ENCODE measurements around the gene DPP6.

DPP6 gene

DNA sequence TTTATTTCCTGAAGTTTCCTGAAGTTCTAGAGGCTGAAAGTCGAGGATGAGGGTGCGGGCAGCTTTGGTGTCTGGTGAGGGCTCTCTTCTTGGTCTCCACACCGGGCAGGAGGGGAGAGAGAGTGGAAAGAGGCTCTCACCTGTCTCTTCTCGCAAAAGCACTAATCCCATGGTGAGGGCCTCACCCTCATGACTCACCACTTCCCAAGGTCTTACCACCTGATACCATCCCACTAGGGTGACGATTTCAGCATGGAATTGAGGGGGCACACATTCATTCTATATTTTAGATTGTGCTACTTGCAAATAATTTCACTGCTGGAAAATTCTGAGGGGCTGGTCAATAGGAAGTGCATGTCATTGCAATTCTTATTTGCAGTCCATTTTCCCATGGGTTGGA, 292.9 kb downstream of the DPP6 start:
- no peak for DNase-seq

GRCh38 chr7:154347700-154348266, 295.6 kb downstream of the DPP6 start:
- DNase-seq = no peak

- no peak for DNase-seq
Measured at GRCh38 chr7:154350892-154351291, 298.7 kb downstream of the DPP6 start.

GRCh38 chr7:154353355-154353767, 301.2 kb downstream of the DPP6 start:
- DNase-seq = peak; percentile 67

DNA sequence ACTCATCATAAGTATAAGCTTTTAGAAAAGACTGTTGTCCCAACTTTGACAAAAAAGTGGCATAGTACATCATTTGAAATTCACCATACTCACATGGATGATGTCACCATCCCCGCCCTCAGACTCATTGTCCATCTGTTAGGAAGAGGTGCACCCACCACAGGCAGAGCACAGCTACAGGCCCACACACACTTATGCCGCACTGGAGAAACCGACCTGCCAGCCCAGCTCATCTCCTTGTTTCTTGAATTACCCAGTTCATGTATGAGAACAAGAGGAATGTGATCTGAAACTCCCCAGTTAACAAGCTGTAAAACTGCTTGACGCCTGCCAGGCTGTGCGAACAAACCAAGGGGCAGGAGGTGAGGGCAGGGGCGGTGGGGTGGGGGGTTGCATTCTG, 312.0 kb downstream of the DPP6 start:
- no peak for DNase-seq

DNA sequence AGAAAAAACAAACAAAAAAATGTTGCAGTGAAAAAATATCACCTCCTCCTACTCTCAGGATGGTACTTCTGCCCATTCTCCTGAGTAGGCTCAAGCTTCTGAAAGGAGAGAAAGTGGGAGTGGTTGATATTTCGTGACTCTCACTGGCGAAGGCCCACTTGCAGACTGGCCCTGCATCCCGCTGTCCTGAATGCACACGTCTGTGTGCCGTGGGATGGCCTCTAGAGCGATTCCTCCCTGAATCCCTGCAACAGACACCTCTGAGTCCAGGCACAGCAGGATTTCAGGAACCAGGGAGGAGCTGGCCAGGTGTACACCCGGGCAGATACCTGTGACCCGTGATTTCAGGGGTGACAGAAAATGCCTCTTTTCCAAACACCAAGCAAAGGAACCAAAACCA, 319.2 kb downstream of the DPP6 start:
- no peak for DNase-seq

DNA sequence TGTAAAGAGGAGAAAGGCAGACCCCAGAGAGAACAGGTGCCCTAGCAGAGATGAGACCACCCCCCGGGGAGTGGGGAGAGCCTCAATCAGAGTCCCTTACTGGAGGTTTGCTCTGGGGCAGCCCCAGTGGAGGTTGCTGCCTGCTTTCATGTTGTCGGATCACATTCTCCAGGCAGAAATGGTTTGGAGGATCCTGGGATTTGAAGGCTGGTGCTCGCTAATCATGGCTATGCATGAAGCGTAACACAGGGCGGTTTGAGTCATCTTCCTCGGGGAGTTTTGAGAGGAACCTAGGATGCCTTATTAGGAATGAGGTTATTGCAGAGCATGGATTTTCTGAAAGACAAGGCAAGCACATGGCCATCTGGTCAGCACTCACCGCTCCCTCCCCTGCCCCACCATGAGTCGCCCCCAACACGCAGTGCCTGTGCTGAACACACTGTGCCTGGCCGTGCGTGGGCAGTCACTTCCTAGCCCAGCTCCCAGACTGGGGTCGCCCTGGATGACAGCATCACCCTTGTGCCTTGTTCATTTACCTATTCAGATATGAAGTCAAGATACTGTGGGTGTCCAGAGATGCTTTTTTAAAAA, 319.9 kb downstream of the DPP6 start:
- peak; percentile 9 for DNase-seq

GRCh38 chr7:154373956-154374355, 321.8 kb downstream of the DPP6 start:
- no peak for DNase-seq

DNA sequence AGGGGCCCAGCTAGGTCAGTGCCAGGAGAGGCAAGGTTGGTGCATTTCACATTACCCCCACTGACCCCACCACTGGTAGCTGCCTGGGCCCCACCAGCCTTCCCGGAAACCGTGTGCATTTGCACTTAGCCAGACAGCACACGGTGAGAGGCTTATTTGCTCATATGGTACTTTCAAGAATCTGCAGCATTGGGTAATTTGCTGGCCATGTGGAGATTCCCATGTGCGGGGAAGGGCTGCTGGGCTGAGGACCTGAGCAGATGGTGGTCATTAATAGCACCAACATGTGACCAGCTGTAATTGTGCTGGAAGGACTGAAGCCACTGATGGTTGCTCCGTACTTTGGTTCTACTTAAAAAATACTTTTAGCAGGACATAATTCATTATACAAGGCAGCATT, 323.8 kb downstream of the DPP6 start:
- DNase-seq = no peak

DNA sequence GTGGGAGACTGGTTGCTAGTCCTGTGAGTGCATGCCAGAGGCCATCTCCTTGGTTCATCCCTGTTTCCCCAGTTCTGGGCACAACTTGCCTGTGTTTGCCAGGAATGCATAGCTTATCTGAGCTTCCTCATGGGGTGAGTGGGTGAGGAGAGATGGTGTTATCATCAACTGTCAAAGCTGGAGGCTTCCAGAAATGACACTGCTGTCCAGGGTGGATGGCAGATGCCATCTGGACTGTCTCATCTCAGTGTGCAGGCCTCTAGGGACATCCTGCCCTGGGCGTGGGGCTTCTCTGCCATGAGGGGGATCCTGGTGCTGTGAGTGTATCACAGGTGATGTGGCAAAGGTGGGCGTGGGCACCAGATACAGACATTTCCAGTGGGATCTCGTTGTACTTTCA, 328.6 kb downstream of the DPP6 start:
- DNase-seq = no peak

DNA sequence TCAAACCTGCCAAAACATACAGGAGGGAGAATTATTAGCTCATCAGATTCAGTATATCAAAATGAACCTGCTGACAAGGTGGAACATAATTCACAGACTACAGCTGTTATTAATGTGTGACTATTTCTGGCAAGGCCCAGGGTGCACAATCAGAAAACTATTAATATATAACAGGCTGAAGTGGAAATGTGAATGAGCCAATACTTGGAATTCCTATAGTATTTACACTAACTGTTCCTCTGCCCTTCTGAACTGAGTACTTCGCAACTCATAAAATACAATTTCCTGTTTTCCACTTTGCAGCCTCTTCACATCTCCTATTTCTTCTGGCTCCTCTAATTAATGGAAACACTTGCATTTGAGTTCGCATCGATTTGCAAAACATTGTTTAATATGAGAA, 330.8 kb downstream of the DPP6 start:
- no peak for DNase-seq

DNA sequence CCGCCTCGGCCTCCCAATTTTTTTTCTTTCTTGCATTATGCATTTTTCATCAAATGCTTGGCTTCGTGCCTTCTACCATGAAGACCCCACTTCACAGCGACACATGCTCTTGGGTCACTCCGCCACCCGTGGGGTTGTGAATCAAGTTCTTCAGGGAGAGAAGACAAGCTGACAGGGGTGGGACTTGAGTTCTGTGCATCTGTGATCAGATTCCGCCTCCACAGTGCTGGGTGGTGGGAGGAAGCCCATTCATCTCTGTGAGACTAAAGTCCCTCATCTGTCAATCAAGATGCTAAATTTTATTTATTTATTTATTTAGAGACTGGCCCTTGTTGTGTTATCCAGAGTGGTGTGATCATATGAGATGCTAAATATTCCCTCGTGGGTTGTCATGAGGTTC, 333.0 kb downstream of the DPP6 start:
- DNase-seq = no peak

GRCh38 chr7:154387252-154387651, 335.1 kb downstream of the DPP6 start:
- DNase-seq = no peak

- DNase-seq = no peak
Measured at GRCh38 chr7:154388412-154388811, 336.2 kb downstream of the DPP6 start.

- no peak for DNase-seq
Measured at GRCh38 chr7:154388999-154389398, 336.8 kb downstream of the DPP6 start.

- no peak for DNase-seq
Measured at GRCh38 chr7:154390961-154391360, 338.8 kb downstream of the DPP6 start.

DNA sequence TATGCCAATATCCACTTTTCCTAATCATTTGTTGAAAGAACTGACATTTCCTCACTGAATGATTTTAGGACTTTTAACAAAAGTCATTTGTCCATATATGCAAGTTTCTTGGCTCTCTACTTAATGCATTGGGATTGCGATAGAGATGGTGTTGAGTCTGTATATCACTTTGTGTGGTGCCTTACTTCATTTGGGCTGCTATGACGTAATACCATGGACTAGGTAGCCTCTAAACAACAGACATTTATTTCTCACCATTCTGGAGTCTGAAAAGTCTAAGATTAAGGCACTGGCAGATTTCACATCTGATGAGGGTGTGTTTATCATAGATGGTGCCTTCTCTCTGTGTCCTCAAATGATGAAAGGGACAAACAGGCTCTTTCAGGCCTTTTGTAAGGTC, 342.6 kb downstream of the DPP6 start:
- no peak for DNase-seq

DNA sequence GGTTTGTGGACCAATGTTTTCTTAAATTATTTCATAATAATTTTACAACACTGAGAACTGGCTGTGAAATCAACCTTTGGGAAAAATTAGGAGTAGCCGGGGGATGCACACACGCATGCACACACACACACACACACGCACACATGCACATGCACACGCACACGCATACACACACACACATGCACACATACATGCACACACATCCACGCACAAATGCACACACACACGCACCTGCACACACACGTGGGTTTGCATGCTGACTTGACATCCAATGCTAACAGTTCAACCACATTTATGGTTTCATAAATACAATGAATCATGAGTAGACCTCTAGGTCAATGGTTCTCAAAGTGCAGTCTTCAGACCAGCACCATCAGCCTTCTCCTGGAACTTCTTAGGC, 354.1 kb downstream of the DPP6 start:
- DNase-seq = no peak

GRCh38 chr7:154409703-154410311, 357.6 kb downstream of the DPP6 start:
- DNase-seq = no peak

DNA sequence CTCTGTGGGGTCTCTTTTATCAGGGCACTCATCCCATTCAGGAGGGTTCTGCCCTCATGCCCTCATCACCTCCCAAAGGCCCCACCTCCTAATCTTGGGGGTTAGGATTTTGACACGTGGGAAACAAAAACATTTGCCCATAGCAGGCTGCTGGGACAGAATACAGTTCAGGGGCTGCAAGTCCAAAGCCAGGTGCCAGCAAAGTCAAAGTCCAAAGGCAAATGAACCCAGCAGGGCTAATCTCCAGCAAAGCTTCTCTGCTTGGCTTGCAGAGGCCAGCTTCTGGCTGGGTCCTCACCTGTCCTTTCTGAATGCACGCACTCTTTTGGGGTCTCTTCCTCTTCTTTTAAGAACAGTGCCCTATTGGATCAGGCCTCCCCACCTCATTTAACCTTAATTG, 359.9 kb downstream of the DPP6 start:
- DNase-seq = no peak

GRCh38 chr7:154415709-154416399, 363.7 kb downstream of the DPP6 start:
- DNase-seq = no peak

DNA sequence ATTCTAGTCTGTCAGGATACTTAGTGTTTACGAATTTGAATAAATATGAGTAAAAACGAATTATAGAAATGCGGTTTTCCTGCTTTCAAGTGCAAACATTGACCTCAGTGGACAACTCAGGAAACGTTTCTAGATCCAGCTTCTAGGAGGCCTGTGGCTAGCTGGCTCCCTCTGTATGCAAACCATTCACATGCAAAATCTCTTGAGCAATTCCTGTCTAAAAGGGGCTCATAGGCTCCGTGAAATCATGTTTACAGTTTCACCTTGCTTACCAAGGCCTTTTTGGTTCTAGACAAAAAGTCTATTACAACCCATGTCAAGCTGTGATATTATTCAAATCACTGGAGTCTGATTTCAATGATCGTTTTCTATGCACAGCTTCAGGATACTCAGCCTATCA, 364.5 kb downstream of the DPP6 start:
- DNase-seq = no peak

DNA sequence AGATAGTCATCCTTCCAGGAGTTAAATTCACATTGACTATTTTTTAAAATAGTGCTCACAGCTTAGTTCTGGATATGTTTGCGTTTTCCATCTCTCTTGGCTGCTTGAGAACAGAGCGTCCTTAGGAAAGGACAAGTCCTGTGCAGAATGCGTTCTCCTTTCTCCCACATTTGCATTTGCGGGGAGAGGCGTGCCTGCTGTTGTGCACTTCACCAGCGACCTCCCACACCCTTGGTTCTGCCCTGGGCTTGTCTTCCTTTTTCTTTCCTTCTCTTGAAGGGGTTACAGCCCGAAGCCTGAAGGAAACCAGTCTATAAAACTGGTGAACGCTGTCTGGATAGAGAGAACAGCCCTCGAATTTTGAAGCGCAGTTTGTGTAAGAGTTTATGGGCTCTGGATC, 367.1 kb downstream of the DPP6 start:
- DNase-seq = no peak

DNA sequence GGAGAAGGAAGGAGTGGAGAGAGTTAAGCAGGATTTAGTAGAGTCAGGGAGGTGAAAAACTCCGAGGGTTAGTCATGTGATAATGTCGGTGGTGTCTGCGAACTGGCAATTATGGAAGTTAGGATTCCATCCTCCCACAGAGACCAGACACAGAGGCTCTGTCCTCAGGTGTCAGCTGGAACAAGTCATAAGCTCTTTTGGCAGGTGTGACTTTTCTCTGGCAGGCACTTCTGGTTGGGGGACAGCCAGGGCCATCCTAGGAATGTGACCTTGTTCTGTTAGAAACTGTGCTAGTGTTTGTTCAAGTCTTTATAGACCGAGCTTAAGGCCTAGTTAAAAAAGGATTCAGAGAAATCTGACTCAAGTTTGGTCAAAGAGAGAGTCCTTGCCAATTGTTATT, 371.0 kb downstream of the DPP6 start:
- no peak for DNase-seq

All from NCI-H345 (cell line).